ENCODE results near the gene HDAC11.
"Not testable (repeated sequence)": the region's sequence is repeated elsewhere in the genome, so short reads cannot be mapped to it uniquely, and the experiment has no call there.

HDAC11 gene

GRCh38 chr3:13521309-13521708, 41.2 kb downstream of the HDAC11 start:
- H3K9me3 ChIP-seq (ENCODE audit: insufficient read depth, low read length): no peaks in the 10 kb centered on the region
- H3K4me1 ChIP-seq (ENCODE audit: low read length): no peaks in the 10 kb centered on the region
- no peak overlapping the region for H2AFZ ChIP-seq (ENCODE audit: low read depth, low read length)
- TF ChIP-seq EZH2phosphoT487 (IDR thresholded peaks at IDR 0.05; ENCODE audit: low read depth): no peak
- no peak for TF ChIP-seq CTCF (IDR thresholded peaks at IDR 0.05; ENCODE audit: low read depth, low read length)
- H3K79me2 ChIP-seq (ENCODE audit: low read length): no peaks in the 10 kb centered on the region
- no peaks in the 10 kb centered on the region for H3K36me3 ChIP-seq (replicated peaks; ENCODE audit: low read depth, low read length)
- H3K27ac ChIP-seq (ENCODE audit: low read length): no peak overlapping the region
- no peak overlapping the region for H3K4me3 ChIP-seq (ENCODE audit: low read length)
- H3K9ac ChIP-seq (ENCODE audit: low read length): no peak overlapping the region
- H3K27me3 ChIP-seq (ENCODE audit: low read depth, low read length): peaks cover 19% of the 10 kb centered on the region
- no peaks in the 10 kb centered on the region for H4K20me1 ChIP-seq (ENCODE audit: insufficient read depth, low read length)
- no peak overlapping the region for H3K4me2 ChIP-seq (ENCODE audit: low read length)

DNA sequence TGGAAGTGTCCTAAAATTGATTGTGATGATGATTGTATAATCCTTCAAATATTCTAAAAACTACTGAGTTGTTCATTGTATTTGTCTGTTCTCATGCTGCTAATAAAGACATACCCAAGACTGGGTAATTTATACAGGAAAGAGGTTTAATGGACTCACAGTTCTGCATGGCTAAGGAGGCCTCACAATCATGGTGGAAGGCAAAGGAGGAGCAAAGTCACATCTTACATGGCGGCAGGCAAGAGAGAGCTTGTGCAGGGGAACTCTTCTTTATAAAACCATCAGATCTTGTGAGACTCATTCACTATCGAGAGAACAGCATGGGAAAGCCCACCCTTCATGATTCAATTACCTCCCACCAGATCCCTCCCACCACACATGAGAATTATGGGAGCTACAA, 41.6 kb downstream of the HDAC11 start:
- peaks cover 22% of the 10 kb centered on the region for H3K27me3 ChIP-seq (ENCODE audit: low read depth, low read length)
- H3K27ac ChIP-seq (ENCODE audit: low read length); H3K79me2 ChIP-seq (ENCODE audit: low read length); H2AFZ ChIP-seq (ENCODE audit: low read depth, low read length); H3K4me1 ChIP-seq (ENCODE audit: low read length); H3K4me2 ChIP-seq (ENCODE audit: low read length); H3K9me3 ChIP-seq (ENCODE audit: insufficient read depth, low read length); H3K4me3 ChIP-seq (ENCODE audit: low read length); H3K36me3 ChIP-seq (replicated peaks; ENCODE audit: low read depth, low read length); H3K9ac ChIP-seq (ENCODE audit: low read length); H4K20me1 ChIP-seq (ENCODE audit: insufficient read depth, low read length): not testable (repeated sequence)

GRCh38 chr3:13522236-13522635, 42.1 kb downstream of the HDAC11 start:
- Histone ChIP-seq H3K27me3 (ENCODE audit: low read depth, low read length) (peaks cover 22% of the 10 kb centered on the region), H3K4me2 (ENCODE audit: low read length) (no peak overlapping the region)

DNA sequence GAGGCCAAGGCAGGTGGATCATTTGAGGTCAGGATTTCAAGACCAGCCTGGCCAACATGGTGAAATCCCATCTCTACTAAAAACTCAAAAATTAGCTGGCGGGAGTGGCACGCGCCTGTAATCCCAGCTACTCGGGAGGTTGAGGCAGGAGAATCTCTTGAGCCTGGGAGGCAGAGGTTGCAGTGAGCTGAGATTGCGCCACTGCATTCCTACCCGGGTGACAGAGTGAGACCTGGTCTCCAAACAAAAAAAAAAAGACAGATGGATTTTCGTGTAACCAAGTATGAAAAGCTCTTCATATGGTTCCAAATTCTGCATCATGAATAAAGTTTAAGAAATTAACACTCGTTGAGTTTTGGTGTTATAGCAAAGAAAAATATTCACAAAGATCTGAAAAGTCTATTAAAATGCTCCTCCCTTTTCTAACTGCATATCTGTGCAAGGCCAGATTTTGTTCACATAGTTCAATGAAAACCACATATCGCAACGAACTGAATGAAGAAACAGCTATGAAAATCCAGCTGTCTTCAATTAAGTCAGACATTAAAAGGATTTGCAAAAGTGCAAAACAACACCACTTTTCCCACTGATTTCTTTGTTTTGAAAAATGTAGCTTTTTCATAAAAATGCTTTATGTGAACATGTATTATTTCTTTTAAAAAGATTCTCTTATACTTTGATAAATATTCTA, 45.0 kb downstream of the HDAC11 start:
- no peak overlapping the region for H2AFZ ChIP-seq (ENCODE audit: low read depth, low read length)
- TF ChIP-seq CTCF (IDR thresholded peaks at IDR 0.05; ENCODE audit: low read depth, low read length): no peak
- no peak for TF ChIP-seq EZH2phosphoT487 (IDR thresholded peaks at IDR 0.05; ENCODE audit: low read depth)
- H3K79me2 ChIP-seq (ENCODE audit: low read length): no peaks in the 10 kb centered on the region
- H3K27ac ChIP-seq (ENCODE audit: low read length): no peak overlapping the region
- H3K9ac ChIP-seq (ENCODE audit: low read length): no peak overlapping the region
- no peak overlapping the region for H3K4me2 ChIP-seq (ENCODE audit: low read length)
- no peaks in the 10 kb centered on the region for H3K9me3 ChIP-seq (ENCODE audit: insufficient read depth, low read length)
- H3K4me3 ChIP-seq (ENCODE audit: low read length): no peak overlapping the region
- H3K36me3 ChIP-seq (replicated peaks; ENCODE audit: low read depth, low read length): no peaks in the 10 kb centered on the region
- no peaks in the 10 kb centered on the region for H3K4me1 ChIP-seq (ENCODE audit: low read length)
- peaks cover 44% of the 10 kb centered on the region for H3K27me3 ChIP-seq (ENCODE audit: low read depth, low read length)
- H4K20me1 ChIP-seq (ENCODE audit: insufficient read depth, low read length): no peaks in the 10 kb centered on the region

More at GRCh38 chr3:13522236-13522635, 42.1 kb downstream of the HDAC11 start:
- H3K9ac ChIP-seq (ENCODE audit: low read length): no peak overlapping the region
- TF ChIP-seq CTCF (IDR thresholded peaks at IDR 0.05; ENCODE audit: low read depth, low read length) (no peak), EZH2phosphoT487 (IDR thresholded peaks at IDR 0.05; ENCODE audit: low read depth) (no peak)
- H2AFZ ChIP-seq (ENCODE audit: low read depth, low read length): no peak overlapping the region
- H3K4me1 ChIP-seq (ENCODE audit: low read length): no peaks in the 10 kb centered on the region
- H3K9me3 ChIP-seq (ENCODE audit: insufficient read depth, low read length): no peaks in the 10 kb centered on the region
- no peaks in the 10 kb centered on the region for H3K79me2 ChIP-seq (ENCODE audit: low read length)
- no peak overlapping the region for H3K4me3 ChIP-seq (ENCODE audit: low read length)
- H3K27ac ChIP-seq (ENCODE audit: low read length): no peak overlapping the region
- no peaks in the 10 kb centered on the region for H3K36me3 ChIP-seq (replicated peaks; ENCODE audit: low read depth, low read length)
- H4K20me1 ChIP-seq (ENCODE audit: insufficient read depth, low read length): no peaks in the 10 kb centered on the region

Data from OCI-LY3 (cell line).